ENCODE data around the gene DNAI7.

The DNAI7 gene

GRCh38 chr12:25195056-25195971, at the start of gene DNAI7, which contains the start of gene ETFRF1:
Gene DNAI7, minus strand, starts transcription at chr12:25195160. Its CDS starts 82 bp downstream, at chr12:25195078.
Gene ETFRF1, plus strand, starts transcription at chr12:25195237. Its CDS starts 8,720 bp downstream, at chr12:25203957.
- peak; percentile 99 for DNase-seq

DNA sequence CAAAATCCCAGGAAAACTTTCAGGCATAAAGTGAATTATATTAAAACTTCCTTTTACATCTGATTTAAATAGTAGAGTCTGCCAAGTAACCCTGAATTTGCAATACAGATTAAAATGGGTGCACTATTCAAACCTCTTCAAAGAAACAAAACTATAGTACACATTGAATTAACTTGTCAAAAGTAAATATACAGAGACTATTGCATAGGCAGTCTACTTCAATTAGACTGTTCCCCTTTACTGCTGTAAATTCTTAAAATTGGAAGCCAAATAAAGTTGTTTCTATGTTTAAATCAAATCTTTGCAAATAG, 48.7 kb upstream of the DNAI7 start:
- no peak for DNase-seq

DNA sequence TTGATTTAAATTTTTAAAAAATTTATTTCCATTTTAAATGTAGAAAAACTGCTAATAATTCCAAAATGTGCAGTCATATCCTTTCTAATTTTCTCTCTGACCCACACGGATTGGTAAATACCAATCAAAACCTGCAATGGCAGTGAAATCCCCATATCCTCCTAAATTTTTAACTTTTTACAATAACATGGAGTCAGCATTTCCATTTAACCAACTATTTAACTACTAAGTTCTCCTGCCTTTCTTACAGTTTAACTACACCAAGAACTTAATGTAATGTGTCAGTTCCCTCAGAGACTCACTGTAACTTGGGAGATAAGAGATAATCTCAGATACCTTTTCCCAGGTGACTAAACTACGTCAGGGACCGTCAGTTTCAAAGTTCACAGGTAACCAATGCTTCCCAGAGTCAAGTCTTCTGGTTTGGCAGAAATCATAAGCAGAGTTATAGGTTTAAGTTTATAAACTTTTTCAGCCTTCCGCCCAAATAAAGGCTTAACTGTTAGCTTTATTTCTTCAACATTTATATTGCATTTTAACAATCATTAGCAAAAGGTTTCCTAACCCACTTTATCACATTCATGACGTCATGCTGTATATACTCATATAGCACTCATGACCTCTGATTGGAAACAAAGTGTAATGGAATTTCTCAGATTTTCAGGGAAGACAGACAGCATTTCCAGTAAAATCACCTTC, 48.2 kb upstream of the DNAI7 start:
- no peak for DNase-seq

- DNase-seq: no peak
Observed at GRCh38 chr12:25241167-25242020, 46.4 kb upstream of the DNAI7 start.

- no peak for DNase-seq
Observed at GRCh38 chr12:25236626-25237025, 41.7 kb upstream of the DNAI7 start.

DNA sequence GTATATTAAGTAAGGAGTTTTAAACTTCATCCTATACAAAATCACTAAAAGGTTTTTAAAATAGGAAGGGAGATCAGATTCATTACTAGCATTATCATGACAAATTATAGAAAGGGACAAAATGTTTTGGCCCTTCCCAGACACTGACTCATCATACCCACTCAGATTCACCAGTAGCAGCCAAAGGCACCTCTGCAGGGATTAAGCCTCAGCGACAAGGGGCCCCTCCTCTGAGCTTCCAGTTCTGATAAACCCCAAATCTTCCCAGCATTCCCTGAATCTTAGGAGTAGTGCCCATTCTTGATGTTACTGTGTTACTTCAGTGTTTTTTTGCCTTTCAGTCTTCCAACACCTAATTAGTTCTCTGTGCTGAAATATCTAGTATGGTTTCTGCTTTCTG, 41.2 kb upstream of the DNAI7 start:
- DNase-seq: no peak

- no peak for DNase-seq
Observed at GRCh38 chr12:25213338-25213737, 18.4 kb upstream of the DNAI7 start.

DNA sequence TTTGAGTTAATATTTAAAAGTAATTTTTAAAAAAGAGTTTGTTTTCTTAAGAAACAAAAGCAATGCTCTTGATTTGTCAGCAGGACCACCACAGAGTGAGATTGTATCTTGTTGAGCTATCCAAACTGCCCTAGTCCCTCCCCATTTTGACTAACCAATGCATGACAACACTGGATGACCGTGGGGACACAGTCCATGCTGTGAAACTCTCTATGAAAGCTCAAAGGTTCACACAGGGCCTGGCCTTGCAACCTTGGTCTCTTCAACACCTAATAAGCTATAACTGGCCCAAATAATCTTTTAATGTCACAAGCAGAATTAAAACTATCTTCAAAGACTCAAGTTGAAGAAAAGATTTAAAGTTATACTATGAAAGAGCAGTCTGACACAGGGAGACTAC, 13.6 kb upstream of the DNAI7 start:
- no peak for DNase-seq

DNA sequence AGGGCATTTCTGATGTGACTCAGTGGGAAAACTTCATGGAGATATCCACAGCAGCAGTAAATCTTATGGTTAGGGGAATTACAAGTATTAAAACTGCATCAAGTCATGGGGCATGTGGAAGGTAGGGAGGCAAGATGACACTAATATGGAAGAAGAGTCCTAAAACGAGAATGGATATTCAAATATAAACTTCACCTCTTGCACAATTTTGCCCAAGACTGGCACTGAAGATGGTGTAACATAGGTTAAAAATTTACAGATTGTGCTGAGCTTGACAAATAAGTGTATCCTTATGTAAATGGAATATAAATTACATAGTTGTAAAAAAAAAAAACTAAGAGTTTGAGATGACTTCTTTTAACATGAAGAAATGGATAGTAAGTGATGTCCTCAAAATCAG, 12.9 kb upstream of the DNAI7 start:
- no peak for DNase-seq

DNA sequence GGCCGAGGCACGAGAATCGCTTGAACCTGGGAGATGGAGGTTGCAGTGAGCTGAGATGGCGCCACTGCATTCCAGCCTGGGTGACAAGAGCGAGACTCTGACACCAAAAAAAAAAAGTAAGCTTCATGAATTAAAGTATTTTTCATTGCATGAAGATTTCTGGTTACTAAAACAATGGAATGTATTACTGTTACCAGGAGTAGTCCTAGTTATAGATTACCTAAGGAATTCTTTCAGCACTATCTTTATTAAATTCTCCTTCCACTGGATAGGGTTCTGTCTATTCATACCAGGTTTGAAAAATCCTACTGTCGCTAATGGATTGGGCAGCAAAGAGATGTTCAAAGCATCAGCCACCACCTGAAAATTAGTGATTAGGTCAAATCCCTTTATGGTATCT, 12.5 kb upstream of the DNAI7 start:
- no peak for DNase-seq

- no peak for DNase-seq
Observed at GRCh38 chr12:25202137-25202536, 7.2 kb upstream of the DNAI7 start.

DNA sequence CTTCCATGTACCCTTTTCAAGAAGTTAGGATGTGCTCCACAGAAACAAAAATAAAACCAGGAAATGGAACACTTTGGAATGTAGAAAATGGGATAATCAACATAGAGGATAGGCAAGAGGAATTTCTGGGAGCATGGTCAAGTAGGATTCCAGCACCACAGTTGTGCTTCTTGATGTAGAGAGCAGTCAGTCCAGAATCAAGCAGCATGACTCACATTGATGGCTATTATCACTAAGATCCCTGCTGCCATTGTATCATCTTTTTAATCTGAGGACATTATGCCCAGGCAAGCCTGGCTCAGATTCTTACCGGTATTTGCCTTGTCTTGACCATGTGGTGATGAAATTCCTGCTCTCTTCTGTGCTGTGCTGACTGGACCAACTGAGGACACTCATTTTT, 5.7 kb upstream of the DNAI7 start:
- no peak for DNase-seq

DNA sequence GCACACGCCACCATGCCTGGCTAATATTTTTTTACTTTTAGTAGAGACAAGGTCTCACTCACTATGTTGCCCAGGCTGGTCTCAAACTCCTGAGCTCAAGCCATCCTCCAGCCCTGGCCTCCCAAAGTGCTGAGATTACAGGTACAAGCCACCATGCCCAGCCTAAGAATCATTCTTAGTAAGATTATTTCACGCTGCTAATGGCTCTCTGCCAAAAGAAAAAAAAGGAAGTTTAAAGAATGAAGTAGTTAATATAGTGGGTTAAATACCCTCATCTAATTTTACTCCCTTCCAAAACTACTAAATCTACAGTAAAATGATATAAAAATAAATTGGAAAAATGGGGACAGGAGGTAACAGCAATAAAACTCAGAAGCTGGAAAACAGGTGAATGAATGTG, 2.6 kb upstream of the DNAI7 start:
- no peak for DNase-seq

DNA sequence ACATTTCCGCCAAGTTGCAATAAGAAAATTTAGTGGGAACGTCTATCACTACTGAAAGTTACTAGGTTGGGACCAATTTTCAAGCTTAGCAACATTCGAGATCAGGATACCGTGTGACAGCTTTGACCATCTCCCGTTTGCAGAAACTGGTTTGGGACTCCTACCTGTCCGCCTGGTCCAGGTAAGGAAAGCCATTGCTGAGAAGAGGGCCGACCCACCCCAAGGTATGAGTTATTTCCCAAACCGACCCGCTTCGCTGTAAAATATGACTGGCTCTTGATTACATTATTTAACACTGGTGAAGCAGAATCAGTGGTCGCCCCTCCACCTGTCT, 271 bp downstream of the DNAI7 start:
- DNase-seq: no peak

DNA sequence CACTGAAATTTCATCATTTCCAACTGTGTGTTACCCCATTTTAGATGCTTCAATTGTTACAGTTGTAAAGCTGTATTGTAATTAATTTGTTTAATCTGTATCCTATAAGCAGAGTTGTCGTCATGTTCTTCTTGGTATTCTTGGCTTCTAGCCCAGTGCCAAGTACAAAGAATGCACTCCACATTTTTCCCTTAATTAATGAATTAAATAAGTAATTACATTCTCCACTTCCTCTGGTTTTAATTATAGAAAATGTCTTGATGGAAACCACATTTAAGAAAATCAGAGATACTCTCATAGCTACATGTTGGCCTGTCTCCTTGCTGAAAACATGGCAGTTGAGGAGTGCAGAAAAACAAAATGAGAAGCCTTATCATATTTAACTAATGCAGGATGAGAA, 746 bp downstream of the DNAI7 start:
- DNase-seq: no peak

DNA sequence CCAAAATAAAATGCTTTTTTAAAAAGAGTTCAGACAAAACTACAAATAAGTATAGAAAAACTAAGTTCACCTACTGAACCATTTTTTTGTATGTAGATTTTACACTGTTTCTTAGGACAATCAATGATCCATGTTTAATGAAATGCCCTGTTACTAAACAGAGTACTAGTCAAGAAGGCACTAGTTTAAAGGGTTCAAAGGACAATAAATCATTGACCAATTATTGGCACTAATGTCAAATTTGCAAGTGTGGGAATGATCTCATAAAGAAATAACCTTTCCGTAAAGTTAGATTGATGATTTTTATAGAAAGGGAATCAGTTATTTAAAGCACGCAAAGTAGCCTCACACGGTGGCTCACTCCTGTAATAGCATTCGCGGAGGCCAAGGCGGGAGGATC, 4.2 kb downstream of the DNAI7 start:
- DNase-seq: no peak

DNA sequence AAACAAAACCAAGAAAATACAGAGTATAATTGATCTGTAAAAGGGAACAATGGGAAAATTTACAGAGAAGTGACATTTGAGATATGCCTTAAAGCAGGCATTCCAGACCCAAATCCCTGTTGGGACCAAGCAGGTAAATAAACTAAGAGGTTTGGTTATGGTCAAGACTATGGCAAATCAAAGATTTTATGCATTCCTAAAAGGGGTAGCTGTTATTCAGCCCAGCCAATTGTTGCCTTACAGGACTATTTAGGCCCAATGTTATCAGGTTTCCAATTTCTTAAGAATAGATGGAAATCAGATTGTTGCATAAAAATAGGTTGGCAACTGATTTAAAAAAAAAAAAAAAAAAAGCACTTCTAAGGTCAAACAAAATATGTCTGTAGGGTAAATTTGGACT, 5.3 kb downstream of the DNAI7 start:
- no peak for DNase-seq

- DNase-seq: no peak
Observed at GRCh38 chr12:25187781-25188180, 7.2 kb downstream of the DNAI7 start.

DNA sequence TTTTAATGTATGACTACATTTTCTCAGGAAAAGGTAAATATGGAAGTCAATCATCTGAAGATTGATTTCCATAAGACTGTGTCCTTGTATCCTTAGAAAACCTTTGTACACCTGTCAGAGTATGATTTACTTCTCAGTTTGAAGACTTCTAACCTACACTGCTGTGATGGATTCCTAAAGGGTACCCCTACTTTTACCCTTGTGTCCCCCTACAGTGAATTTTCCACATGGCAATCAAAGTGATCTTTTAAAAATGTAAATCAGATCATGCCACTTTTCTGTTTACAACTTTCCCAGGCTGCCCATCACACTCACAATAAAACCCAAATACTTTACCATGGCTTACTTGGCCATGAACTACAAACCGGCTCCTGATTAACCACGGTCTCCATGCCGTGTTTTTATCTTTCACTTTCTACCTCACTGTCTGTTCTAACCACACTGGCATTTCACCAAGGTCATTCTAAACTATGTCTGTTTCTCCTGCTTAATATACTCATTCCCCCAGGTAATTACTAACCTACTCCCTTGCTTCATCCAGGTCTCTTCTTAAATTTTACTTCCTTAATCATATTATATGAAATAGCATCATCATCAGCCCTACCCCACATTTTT, 8.1 kb downstream of the DNAI7 start:
- no peak for DNase-seq

DNA sequence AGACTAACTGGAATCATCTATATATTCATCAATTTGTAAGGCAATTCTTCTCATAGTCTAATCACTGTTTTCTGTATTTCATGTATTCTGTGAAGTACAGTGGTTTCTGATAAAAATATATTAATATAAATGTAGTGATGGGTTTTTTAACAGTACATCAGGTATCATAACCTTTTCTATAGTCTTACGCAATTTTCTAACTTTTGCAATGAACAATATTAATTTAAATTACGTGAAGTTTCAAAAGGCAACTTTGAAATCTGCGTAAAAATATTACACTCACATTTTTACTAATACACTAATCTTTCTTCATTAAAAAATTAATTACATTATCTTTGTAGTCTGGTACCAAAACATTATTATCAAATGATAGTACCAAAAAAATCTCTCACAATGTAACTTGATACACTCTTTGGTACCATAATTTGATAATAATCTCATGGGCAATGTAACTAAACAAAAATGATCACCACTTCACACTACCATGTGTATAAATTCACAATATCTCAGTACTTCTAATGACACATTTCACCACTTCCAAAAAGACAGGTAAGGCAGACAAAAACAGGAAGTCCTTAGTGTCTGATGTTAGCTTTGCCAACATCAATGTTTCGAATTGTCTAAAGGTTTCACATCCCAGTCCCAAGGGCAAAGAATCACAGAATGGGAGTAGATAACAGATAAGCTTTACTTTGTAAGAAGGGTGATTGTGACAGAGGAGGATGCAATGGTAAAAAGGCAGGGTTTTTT, 8.7 kb downstream of the DNAI7 start:
- no peak for DNase-seq

GRCh38 chr12:25184132-25184531, 10.8 kb downstream of the DNAI7 start:
- DNase-seq: no peak

DNA sequence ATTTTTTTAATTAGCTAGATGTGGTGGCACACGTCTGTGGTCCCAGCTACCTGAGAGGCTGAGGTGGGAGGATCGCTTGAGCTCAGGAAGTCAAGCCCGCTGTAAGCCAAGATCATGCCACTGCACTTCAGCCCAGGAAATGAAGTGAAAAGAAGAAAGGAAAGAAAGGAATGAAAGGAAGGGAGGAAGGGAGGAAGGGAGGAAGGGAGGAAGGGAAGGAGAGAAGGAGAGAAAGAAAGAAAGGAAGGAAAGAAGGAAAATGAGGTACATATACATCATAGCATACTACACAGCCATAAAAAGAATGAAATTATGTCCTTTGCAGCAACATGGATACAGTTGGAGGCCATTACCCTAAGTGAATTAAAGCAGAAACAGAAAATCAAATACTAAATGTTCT, 12.2 kb downstream of the DNAI7 start:
- no peak for DNase-seq

Data from femur (tissue), 1 donor.